NCI-H460 (cell line): Measurements from ENCODE around the gene POLR3C. TPM values are rescaled to one million over a fixed set of nuclear protein-coding genes. Genes with fewer than 3 reads are reported as not detected.
"Not testable (repeated sequence)": the region's sequence is repeated elsewhere in the genome, so short reads cannot be mapped to it uniquely, and the experiment has no call there.

Experiments
- DNase-seq: peaks from one replicate; pipeline ENCODE4 v3.0.0-alpha.2; 2016; ENCODE audit warnings: low read depth; ENCODE audit errors: extremely low read depth
- polyA plus RNA-seq: library from polyadenylated mRNA; depleted of rRNA; stranded (reverse); fragments of >200 nt; gene quantifications from 2 replicates; pipeline ENCODE4 v1.2.3, GENCODE V29; 2014; cell fraction: nucleus; rRNA removed
- total RNA-seq: library from RNA; depleted of rRNA; stranded (reverse); fragments of >200 nt; shearing (Covaris generic); gene quantifications from 2 replicates; pipeline ENCODE4 v1.2.3, GENCODE V29; 2014; rRNA removed

Gene POLR3C, protein sequence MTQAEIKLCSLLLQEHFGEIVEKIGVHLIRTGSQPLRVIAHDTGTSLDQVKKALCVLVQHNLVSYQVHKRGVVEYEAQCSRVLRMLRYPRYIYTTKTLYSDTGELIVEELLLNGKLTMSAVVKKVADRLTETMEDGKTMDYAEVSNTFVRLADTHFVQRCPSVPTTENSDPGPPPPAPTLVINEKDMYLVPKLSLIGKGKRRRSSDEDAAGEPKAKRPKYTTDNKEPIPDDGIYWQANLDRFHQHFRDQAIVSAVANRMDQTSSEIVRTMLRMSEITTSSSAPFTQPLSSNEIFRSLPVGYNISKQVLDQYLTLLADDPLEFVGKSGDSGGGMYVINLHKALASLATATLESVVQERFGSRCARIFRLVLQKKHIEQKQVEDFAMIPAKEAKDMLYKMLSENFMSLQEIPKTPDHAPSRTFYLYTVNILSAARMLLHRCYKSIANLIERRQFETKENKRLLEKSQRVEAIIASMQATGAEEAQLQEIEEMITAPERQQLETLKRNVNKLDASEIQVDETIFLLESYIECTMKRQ
- 44.1 and 45.7 TPM in 2 replicates for total RNA-seq
- polyA plus RNA-seq: 24.2 and 30.3 TPM in 2 replicates

DNA sequence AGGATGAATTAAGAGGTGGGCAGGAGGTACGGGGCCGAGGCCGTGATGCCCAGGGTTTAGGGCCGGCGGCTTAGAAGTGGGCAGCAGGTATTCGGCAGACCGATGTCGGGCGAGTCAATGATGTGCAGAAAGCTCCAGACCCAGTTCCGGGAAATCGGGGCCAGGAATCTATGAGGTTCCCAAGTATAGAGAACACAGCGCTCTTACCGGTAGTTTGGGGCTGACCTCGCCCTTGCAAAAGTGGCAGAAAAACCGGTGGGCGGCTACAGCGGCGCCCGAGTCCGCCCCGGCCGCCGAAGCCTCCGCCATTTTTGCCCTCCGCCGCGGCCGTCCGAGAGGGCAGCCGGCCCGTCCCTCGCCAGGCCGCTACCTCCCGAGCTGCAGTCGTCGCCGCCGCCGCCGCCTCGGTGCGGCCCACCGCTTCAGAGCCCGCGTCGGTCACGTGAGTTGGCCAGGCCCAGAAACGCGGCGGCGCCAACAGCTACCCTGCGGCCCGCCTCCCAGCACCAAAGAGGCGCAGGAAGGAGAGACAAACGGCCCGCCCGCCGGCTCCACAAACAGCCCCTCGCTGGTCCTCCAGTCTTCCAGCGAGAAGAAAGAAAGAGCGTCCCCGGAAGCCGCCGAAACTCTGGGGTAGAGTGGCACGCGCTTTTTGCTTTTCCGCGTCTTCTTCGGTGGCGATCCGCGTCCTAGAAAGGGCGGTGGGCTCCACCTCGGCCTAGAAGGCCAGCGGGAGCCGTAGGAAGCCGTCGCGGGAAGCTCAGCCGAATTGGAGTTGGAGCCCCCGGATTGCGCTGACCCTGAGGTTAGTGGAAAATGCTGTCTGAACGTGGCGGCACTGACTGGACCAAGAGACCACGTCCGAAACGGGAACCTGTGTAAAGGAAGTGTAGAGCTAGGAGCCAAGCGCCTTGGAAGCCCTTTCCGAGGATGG, at the start of gene POLR3C, which contains the start of gene RNF115:
Gene POLR3C (plus strand): TSS at position 636 of the 934 bp plus-strand sequence. CDS start 1,577 bp downstream, outside the sequence.
Gene RNF115 (minus strand): TSS at position 531 of the 934 bp plus-strand sequence. CDS start 222 bp downstream, at position 309.
- peak; percentile 66 for DNase-seq

DNA sequence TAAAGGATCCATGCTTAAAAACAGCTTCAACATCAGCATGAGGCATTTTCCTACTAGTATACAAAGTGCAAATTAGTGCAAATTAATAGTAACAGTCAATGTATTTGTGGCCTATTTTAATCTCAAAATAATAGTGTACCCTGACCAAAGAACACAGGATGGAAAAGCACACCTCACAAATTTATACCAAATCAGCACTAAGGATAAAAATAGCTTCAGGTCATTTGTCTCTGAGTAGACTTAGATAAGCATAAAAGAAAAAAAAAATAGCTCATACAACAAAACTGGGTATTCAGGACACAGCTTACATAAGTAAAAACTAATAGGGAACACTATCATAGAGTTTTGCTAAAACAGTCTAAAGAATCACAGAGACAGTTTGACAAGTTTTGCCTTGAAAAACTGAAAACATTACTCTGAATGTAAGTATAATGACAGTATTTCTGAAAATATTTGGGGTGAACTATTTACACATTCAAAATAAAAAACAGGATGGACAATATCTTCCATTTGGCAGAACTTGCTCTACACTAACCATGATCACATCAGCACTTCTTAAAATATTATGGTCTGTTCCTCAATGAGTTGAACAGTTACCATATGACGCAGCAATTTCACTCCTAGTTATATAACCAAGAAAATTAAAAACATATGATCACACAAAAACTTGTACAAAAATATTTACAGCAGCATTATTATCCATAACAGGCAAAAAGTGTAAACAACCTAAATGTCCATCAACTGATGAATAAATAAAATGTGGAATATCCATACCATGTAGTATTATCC, 46.4 kb upstream of the POLR3C start:
- DNase-seq: no peak

DNA sequence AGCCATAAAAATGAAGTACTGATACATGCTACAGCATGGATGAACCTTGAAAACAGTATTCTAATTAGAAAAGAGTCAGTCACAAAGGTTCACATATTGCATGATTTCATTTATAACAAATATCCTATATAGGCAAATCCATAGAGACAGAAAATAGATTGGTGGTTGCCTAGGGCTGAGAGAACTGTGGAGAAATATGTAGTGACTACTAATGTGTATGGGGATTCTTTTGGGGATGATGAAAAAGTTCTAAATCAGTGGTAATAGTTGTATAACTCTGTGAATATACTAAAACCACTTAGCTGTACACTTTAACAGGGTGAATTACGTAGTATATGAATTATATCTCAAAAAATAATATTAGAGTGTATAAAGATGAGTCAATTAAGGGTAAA, 45.9 kb upstream of the POLR3C start:
- DNase-seq: no peak

DNA sequence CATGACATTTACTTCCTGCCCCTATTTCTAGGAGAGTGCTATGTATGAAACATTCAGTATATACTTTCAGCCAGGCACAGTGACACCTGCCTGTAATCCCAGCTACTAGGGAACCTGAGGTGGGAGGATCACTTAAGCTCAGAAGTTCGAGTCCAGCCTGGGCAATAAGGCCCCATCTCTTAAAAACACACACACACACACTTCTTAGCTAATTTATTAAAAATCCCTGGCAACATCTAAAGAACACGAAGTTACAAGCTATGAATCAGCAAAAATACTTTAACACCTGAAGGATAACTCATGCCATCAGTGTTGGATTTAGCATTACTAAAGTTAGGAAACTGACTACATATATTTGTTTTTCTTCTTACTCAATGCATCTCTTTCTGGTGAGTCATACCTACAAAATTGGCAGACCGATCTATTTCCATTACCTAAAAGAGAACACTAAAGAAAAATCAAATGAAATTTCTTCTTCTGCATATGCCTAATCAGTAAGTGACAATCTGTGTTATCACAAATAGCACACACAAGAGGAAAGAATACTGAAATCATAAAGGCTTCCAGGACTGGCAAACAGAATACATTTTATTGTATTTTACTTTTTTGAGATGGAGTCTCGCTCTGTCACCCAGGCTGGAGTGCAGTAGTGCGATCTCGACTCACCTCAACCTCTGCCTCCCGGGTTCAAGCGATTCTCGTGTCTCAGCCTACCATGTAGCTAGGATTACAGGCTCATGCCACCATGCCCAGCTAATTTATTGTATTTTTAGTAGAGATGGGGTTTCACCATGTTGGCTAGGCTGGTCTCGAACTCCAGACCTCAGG, 41.5 kb upstream of the POLR3C start:
- peak; percentile 78 for DNase-seq

DNA sequence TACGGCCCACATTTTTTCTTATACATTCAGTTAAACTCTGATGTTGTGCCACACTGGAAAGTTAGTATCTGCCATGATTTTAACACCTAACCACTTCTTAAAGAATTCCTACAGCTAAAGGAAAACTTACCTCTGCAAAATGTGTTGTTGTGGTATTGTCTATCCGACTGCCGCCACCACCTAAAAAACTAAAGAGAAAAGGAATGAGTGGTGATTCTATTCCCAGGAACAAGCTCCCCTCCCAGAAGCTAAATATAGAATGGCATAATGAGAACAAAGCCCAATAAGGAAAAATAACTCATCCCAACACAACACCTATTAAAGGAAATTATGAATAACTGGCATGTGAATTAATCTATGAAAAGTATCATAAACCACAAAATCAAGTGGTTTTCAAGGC, 39.6 kb upstream of the POLR3C start:
- DNase-seq: no peak

DNA sequence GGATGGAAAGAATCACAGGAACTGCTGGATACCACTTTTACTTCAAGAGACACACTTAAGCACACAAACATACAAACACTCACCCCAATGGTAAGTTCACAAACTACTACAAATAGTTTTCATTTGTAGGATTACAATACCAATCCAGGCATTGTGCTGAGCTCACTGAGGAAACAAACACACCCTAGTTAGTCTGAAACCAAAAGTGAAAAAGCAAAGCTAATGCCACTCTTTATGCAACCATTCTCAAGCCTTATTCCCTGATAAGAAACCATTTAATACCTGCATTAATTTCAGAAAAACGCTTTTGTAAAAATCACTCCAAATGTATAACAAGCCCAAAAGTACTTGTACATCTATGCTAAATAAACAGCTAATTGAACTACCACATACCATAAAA, 38.5 kb upstream of the POLR3C start:
- no peak for DNase-seq

DNA sequence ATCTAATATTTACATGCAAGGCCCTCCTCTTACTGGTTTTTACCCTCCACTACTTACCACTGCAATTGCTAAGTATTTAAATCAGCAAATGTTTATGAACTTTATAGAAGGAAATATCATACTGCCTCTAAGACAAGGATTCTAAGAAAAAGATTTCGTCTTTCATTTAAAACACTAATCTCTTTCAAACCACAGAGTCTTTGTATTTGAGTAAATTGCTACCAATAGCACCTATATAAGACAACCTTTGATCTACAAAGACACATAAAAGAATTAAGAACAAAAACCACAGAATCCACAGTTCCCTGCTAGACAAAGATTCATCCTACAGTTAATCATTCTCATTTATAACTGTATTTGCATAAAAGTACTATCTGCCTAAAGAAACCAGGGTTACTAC, 37.7 kb upstream of the POLR3C start:
- DNase-seq: no peak

DNA sequence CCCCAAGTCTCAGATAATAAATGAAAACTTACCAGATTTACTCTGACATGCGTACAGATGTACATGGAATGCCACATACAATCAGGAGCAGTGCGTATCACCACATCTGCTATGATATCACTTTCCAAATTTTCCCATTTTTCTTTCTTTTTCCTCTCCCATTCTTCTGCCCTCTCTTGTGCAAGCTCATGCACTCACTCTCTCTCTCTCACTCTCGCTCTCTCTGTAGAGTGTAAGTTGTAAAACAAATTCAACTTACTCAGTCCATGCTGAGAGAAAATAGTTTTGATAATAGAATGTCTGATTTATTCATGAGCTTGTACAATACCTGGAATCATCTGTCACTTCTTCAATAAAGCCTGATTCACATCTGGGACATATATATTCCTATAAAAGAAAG, 35.4 kb upstream of the POLR3C start:
- DNase-seq: no peak

DNA sequence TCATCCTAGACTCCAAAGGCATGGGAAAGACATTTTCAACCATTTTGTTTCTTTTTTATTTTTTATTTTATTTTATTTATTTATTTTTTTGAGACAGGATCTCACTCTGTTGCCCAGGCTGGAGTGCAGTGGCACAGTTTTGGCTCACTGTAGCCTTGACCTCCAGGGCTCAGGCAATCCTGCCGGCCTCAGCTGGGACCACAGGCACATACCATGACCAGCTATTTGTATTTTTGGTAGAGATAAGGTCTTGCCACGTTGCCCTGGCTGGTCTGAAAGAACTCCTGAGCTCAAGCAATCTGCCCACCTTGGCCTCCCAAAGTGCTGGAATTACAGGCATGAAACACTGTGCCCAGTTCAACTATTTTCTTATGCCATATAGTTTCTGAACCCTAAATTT, 32.1 kb upstream of the POLR3C start:
- not testable (repeated sequence) for DNase-seq

DNA sequence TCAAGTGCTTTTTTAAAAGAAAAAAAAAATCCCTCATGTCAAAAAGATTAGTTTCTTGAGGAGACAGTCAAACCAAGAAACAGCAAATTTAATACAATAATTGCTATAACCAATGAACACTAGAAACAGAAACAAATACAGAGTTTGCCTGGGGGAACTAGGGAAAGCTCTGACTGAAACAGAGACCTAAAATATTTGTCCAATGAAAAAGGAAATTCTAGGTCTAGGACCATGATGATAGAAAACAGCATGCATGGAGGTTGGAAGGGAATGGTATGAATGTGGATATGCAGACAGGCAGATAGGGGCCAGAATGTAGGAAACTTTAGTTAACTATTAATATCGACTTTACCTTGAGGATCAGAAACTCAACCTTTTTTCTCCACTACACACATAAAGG, 31.5 kb upstream of the POLR3C start:
- DNase-seq: no peak

DNA sequence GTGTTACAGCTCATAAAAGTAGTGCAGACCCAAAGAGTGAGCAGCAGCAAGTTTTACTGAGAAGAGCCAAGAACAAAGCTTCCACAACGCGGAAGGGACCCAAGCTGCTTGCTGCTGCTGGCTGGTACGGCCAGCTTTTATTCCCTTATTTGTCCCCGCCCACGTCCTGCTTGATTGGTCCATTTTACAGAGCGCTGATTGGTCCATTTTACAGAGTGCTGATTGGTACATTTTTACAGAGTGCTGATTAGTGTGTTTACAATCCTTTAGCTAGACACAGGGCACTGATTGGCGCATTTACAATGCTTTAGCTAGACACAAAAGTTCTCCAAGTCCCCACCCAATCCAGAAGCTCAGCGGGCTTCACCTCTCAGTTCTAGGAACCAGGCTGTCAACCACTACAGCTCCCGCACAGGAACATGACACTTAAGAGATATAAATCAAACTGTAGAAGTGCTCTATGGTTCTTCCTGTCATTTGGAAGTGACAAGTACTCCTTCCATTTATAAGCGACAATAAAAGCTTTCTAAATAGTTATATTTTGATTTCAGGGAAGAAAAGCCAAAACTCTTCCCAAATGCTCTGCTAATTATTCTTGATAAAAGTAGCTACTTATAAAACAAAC, 28.6 kb upstream of the POLR3C start:
- no peak for DNase-seq

DNA sequence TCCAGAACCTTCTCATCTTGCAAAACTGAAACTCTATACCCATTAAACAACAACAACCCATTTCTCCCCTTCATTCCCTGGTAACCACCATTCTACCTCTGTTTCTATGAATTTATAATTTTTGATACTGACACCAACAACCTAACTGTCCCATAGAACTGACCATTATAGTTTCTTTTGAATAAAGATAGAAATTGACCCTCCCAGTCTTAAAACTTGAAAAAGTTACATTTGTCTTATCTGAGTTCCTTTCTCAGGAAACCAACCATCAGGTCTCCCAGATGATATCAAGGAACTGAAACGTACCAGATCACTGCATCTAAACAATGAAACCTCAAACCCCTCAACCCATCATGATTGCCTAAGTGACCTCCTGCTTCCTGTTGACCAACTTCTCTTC, 27.2 kb upstream of the POLR3C start:
- DNase-seq: no peak

DNA sequence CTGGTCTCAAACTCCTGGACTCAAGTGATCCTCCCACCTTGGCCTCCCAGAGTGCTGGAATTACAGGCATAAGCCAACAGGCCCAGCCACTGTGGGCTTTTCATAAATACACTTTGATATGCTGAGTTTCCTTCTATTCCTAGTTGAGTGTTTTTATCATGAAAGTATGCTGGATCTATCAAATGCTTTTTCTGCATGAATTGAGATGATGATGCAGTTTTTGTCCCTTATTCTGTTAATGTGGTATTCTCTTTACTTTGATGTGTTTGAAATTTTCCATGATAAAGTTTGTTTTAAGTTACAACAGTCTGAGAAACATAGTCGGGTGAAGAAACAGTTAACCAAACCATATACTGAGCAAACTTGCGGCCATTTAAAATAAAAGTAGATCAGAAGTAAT, 24.2 kb upstream of the POLR3C start:
- DNase-seq: no peak

DNA sequence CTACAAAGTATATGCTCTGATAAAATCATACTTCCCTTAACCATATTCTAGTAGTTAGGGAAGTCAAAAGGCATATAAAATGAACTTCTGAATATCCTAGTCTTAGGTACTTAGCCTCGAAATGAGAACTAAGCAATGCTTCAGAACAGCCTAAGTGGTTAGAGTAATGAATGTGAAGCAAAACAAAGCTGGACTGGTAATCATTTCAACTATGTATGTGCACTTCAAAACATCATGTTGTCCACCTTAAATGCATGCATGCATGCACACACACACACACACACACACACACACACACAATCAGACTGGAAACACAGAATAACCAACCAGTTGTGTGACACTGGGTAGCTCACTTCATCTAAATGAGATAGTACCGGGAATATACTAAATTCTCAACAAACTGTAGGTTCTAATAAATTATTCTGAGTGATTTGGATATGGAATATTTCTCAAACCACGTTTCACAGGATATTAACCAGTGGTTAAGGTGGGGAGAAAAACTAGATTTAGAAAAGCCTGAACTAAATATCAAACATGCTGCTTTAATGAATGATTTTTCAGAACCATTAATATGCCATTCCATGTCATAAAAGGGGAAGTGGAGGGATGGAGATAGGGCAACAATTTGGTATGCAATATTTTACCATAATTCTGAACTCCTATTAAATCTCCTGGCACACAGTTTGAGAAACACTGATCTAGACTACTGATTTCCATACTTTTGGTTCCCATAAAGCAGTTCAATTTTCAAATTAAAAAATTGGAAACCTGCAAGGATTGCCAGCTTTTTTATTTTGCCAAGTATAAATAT, 19.6 kb upstream of the POLR3C start:
- no peak for DNase-seq

DNA sequence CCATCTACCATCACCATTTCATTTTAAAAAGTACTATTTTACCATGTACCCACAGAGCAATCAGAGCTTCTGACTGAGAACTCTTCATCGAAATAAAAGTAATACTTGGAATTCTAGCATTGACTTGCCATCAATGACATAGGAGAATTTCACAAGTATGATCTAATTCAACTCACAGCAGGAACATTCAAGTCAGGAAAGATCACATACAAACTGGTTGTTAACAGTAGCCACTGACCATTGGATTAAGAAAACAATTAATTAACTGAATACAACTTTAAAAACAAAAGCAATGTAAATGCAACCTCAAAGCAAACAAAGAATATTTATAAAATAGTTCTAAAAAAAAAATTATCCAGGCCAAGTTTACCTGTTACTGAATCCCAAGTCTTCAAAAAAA, 18.9 kb upstream of the POLR3C start:
- peak; percentile 78 for DNase-seq

DNA sequence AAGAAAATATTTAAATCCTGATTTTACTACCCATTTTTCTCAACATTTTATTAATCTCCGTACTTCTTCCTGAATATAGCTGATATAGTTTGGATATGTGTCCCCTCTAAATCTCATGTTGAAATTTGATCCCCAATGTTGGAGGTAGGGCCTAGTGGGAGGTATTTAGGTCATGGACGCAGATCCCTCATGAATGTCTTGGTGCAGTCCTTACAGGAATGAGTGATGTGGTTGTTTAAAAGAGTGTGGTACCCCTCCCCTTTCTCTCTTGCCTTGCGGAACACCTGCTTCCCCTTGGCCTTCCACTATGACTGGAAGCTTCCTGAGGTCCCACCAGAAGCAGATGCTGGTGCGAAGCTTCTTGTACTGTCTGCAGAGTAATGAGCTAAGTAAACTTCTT, 17.6 kb upstream of the POLR3C start:
- no peak for DNase-seq

DNA sequence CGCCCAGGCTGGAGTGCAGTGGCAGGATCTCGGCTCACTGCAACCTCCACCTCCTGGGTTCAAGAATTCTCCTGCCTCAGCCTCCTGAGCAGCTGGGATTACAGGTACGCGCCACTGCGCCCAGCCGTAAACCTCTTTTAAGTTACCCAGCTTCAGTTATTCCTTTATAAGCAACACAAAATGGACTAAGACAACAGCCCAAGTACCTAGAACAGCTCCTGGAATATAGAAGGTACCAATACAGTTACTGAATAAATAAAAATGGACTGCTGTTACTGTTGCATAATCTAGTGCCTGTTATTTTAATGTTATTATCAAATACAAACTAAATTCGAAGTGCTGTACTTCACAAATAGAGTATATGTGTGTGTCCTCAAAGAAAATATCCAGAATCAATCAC, 17.2 kb upstream of the POLR3C start:
- no peak for DNase-seq
